ENCODE results near the gene GOLGA6L25. TPM values are rescaled to one million over a fixed set of nuclear protein-coding genes. Genes with fewer than 3 reads are reported as not detected.
"Not testable (repeated sequence)": the region's sequence is repeated elsewhere in the genome, so short reads cannot be mapped to it uniquely, and the experiment has no call there.

The GOLGA6L25 gene
- not detected for total RNA-seq

GRCh38 chr15:28553268-28553667 is at the start of gene GOLGA6L25:
GOLGA6L25 (plus strand) TSS chr15:28553568; CDS start chr15:28553629, 61 bp downstream.
- H3K4me3 ChIP-seq; H3K27me3 ChIP-seq; H3K36me3 ChIP-seq; H3K9me3 ChIP-seq; intact Hi-C loops (cut with DNase I); DNase-seq (ENCODE audit: low spot score in 2 of 2); H3K4me1 ChIP-seq; H3K27ac ChIP-seq: not testable (repeated sequence)

- H3K9me3 ChIP-seq; H3K27me3 ChIP-seq; H3K4me1 ChIP-seq; DNase-seq (ENCODE audit: low spot score in 2 of 2); intact Hi-C loops (cut with DNase I); H3K36me3 ChIP-seq; H3K4me3 ChIP-seq; H3K27ac ChIP-seq: not testable (repeated sequence)
These were observed 45.0 kb upstream of the GOLGA6L25 start for GRCh38 chr15:28508217-28508889.

GRCh38 chr15:28514128-28514527 is 39.2 kb upstream of the GOLGA6L25 start:
- H3K27me3 ChIP-seq; H3K27ac ChIP-seq; intact Hi-C loops (cut with DNase I); DNase-seq (ENCODE audit: low spot score in 2 of 2); H3K4me1 ChIP-seq; H3K36me3 ChIP-seq; H3K9me3 ChIP-seq; H3K4me3 ChIP-seq: not testable (repeated sequence)

GRCh38 chr15:28515208-28515607 is 38.2 kb upstream of the GOLGA6L25 start:
- intact Hi-C loops (cut with DNase I); DNase-seq (ENCODE audit: low spot score in 2 of 2); H3K9me3 ChIP-seq: not testable (repeated sequence)

GRCh38 chr15:28532954-28533353 is 20.4 kb upstream of the GOLGA6L25 start, which contains the start of gene GOLGA8G:
GOLGA8G (minus strand) TSS chr15:28532971; CDS start chr15:28532909, 62 bp downstream.
- H3K27me3 ChIP-seq; H3K27ac ChIP-seq; H3K4me3 ChIP-seq; H3K36me3 ChIP-seq; H3K4me1 ChIP-seq; H3K9me3 ChIP-seq; intact Hi-C loops (cut with DNase I); DNase-seq (ENCODE audit: low spot score in 2 of 2): not testable (repeated sequence)

More at GRCh38 chr15:28515208-28515607, 38.2 kb upstream of the GOLGA6L25 start:
- not testable (repeated sequence) for H3K4me1 ChIP-seq, H3K27me3 ChIP-seq, H3K4me3 ChIP-seq, H3K27ac ChIP-seq, H3K36me3 ChIP-seq

GRCh38 chr15:28573351-28573750 is 20.0 kb downstream of the GOLGA6L25 start:
- H3K4me1 ChIP-seq; H3K36me3 ChIP-seq; intact Hi-C loops (cut with DNase I); H3K27me3 ChIP-seq; H3K4me3 ChIP-seq; H3K9me3 ChIP-seq; H3K27ac ChIP-seq; DNase-seq (ENCODE audit: low spot score in 2 of 2): not testable (repeated sequence)

- H3K9me3 ChIP-seq; H3K36me3 ChIP-seq; H3K27ac ChIP-seq; H3K27me3 ChIP-seq; DNase-seq (ENCODE audit: low spot score in 2 of 2); H3K4me1 ChIP-seq; intact Hi-C loops (cut with DNase I): not testable (repeated sequence)
- H3K4me3 ChIP-seq: peak overlapping the region in 1 of 2 donors; percentile 39
These were observed 35.7 kb downstream of the GOLGA6L25 start for GRCh38 chr15:28588977-28589606.

GRCh38 chr15:28589769-28590168 is 36.4 kb downstream of the GOLGA6L25 start:
- DNase-seq (ENCODE audit: low spot score in 2 of 2); H3K27me3 ChIP-seq; intact Hi-C loops (cut with DNase I); H3K27ac ChIP-seq; H3K9me3 ChIP-seq; H3K4me1 ChIP-seq; H3K36me3 ChIP-seq: not testable (repeated sequence)
- H3K4me3 ChIP-seq: peak overlapping the region; percentile 40 to 57

GRCh38 chr15:28592395-28592794 is 39.0 kb downstream of the GOLGA6L25 start:
- H3K4me3 ChIP-seq; H3K9me3 ChIP-seq; intact Hi-C loops (cut with DNase I); H3K4me1 ChIP-seq; H3K27me3 ChIP-seq; DNase-seq (ENCODE audit: low spot score in 2 of 2); H3K27ac ChIP-seq; H3K36me3 ChIP-seq: not testable (repeated sequence)

- H3K4me1 ChIP-seq; DNase-seq (ENCODE audit: low spot score in 2 of 2); H3K9me3 ChIP-seq; H3K27me3 ChIP-seq; H3K36me3 ChIP-seq; H3K4me3 ChIP-seq; intact Hi-C loops (cut with DNase I); H3K27ac ChIP-seq: not testable (repeated sequence)
These were observed 40.2 kb downstream of the GOLGA6L25 start for GRCh38 chr15:28593424-28594129.

GRCh38 chr15:28597471-28597870 is 44.1 kb downstream of the GOLGA6L25 start:
- intact Hi-C loops (cut with DNase I); DNase-seq (ENCODE audit: low spot score in 2 of 2); H3K27me3 ChIP-seq; H3K4me3 ChIP-seq; H3K9me3 ChIP-seq; H3K27ac ChIP-seq; H3K4me1 ChIP-seq: not testable (repeated sequence)
- peaks cover 0 to 10% of the 10 kb centered on the region in 2 donors for H3K36me3 ChIP-seq

- intact Hi-C loops (cut with DNase I); DNase-seq (ENCODE audit: low spot score in 2 of 2): not testable (repeated sequence)
- H3K36me3 ChIP-seq: peaks cover 0 to 10% of the 10 kb centered on the region in 2 donors
These were observed 44.8 kb downstream of the GOLGA6L25 start for GRCh38 chr15:28598209-28598608.

GRCh38 chr15:28602152-28602551 is 48.8 kb downstream of the GOLGA6L25 start:
- DNase-seq (ENCODE audit: low spot score in 2 of 2): not testable (repeated sequence)

More at GRCh38 chr15:28598209-28598608, 44.8 kb downstream of the GOLGA6L25 start:
- not testable (repeated sequence) for H3K27ac ChIP-seq, H3K4me3 ChIP-seq, H3K4me1 ChIP-seq, H3K27me3 ChIP-seq, H3K9me3 ChIP-seq

More at GRCh38 chr15:28602152-28602551, 48.8 kb downstream of the GOLGA6L25 start:
- H3K4me3 ChIP-seq; H3K27ac ChIP-seq; H3K27me3 ChIP-seq; H3K4me1 ChIP-seq; intact Hi-C loops (cut with DNase I); H3K9me3 ChIP-seq: not testable (repeated sequence)
- peaks cover 0 to 10% of the 10 kb centered on the region in 2 donors for H3K36me3 ChIP-seq
